ENCODE data around the gene LYST. TPM values are rescaled to one million over a fixed set of nuclear protein-coding genes. Genes with fewer than 3 reads are reported as not detected.
A peak's percentile ranks its signal among the peaks of the same experiment; 100 is the strongest.

LYST gene
- total RNA-seq, 1 donor = 88.9 TPM

DNA sequence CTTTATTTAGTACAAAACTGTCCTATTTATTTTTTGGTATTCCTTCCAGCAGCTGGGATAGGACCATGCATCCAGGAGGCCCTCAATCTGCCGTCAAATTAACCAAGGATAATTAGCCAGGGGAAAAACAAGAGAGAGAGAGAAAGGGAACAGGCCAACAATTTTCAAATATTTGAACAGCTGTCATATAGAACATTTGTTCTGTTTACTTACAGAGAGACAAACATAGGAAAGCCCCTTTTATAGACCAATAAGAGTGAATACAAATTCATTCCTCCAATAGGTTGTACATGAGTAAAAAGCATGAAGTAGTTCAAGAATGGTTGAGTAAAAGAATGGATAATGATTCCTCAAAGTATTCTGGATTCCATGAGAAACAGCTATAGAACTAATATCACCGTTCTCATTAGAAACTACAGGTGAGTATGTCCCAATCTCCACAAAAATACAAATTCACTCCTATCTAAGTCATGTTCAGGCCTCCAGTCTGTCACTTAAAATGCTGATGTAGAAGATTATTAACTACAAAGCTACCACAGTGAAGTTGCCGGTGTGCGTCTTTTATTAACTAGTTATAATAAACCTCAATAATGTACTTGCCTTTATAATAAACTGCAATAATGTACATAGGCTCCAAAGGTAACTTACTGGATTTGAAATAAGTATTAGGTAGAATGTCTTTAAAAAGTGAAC, 152.4 kb downstream of the LYST start:
- DNase-seq (ENCODE audit: low read depth) = no peak
- TF ChIP-seq, protein P1, sequence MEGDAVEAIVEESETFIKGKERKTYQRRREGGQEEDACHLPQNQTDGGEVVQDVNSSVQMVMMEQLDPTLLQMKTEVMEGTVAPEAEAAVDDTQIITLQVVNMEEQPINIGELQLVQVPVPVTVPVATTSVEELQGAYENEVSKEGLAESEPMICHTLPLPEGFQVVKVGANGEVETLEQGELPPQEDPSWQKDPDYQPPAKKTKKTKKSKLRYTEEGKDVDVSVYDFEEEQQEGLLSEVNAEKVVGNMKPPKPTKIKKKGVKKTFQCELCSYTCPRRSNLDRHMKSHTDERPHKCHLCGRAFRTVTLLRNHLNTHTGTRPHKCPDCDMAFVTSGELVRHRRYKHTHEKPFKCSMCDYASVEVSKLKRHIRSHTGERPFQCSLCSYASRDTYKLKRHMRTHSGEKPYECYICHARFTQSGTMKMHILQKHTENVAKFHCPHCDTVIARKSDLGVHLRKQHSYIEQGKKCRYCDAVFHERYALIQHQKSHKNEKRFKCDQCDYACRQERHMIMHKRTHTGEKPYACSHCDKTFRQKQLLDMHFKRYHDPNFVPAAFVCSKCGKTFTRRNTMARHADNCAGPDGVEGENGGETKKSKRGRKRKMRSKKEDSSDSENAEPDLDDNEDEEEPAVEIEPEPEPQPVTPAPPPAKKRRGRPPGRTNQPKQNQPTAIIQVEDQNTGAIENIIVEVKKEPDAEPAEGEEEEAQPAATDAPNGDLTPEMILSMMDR (IDR thresholded peaks at IDR 0.05; ENCODE audit: insufficient read depth, low read depth, low read length) = no peak
- H3K4me3 ChIP-seq (ENCODE audit: low read depth, low read length) = no peak overlapping the region

DNA sequence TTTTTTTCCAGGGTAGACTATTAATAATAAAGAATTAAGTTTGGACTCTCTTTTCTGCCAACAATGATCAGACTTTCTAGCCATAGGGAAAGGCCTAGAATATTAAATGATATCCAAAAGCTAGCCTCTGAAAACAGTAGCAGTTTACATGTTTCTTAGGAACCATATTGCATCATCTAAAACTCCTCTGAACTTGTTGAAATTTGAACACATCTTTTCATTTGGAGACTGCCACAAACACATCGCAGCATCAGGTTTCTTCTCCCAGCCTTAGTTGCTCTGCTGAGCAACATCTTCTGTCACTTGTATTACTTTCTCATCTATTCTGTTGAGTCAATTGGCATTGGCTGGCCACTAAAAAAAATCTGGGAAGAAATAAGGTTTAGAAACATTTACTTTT, 153.9 kb downstream of the LYST start:
- TF ChIP-seq, protein P1 (IDR thresholded peaks at IDR 0.05; ENCODE audit: insufficient read depth, low read depth, low read length) = no peak
- no peak overlapping the region for H3K4me3 ChIP-seq (ENCODE audit: low read depth, low read length)
- DNase-seq (ENCODE audit: low read depth) = peak; percentile 42

DNA sequence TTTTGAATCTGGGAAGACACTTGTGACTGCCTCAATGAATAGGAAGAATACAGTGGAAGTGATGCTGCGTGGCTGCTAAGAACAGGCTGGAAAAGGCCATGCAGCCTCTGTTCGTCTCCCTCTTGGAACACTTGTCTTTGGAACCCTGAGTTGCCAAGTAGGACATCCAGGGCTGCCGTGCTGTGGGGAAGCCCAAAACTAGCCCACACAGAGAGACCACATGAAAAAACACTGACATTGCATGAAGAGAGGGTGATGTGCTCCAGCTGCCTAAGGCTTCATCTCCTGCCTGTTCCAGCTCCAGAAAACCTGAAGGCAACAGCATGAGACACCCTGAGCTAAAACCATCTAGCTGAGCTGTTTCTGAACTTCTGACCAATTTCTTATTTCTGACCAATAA, 156.0 kb downstream of the LYST start:
- TF ChIP-seq, protein P1 (IDR thresholded peaks at IDR 0.05; ENCODE audit: insufficient read depth, low read depth, low read length) = no peak
- DNase-seq (ENCODE audit: low read depth) = no peak

DNA sequence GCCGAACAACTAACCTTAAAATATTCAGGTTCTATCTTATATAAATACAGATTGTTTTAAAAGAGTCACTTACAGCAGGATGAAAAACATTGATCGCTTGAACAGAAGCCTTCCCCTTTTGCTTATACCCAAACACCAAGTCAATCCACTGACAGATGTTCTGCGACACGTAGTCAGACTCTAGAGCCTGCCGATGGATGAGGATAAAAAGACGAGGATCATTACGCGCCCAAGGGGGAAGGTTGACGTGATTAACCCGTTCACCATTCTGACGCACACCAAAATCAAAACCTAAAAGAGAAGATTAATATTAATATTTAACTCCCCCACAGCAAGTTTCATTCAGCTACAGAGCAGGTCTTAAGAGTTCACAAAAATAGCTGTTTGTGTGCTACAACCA, 157.7 kb downstream of the LYST start:
- no peak overlapping the region for H3K4me3 ChIP-seq (ENCODE audit: low read depth, low read length)
- TF ChIP-seq, protein P1 (IDR thresholded peaks at IDR 0.05; ENCODE audit: insufficient read depth, low read depth, low read length) = no peak
- no peak for DNase-seq (ENCODE audit: low read depth)

More for the DNA sequence above, 156.0 kb downstream of the LYST start:
- H3K4me3 ChIP-seq (ENCODE audit: low read depth, low read length) = no peak overlapping the region

DNA sequence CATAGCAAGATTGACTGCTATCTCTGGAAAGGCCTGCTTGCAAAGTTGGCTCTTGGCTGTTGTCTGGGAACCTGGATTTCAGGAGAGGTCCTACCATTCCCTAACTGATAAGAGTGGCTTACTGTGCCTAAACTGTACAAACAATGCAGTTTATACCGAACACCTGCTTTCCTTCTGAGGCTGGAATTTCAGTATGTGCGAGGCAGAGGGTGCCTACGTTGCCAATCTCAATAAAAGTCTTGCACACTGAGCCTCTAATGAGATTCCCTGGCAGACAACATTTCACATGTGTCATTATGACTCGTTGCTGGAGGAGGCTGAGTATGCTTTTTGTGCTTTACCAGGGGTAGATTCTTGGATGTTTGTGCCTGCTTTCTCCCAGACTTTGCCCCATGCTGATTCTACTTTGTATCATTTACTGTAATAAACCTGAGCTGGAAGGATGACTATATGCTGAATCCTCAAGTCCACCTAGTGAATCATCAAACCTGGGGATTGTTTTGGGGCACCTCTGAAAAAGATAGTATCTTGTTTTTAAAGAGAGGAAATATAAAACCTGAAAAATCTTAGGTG, 158.2 kb downstream of the LYST start:
- no peak for DNase-seq (ENCODE audit: low read depth)
- H3K4me3 ChIP-seq (ENCODE audit: low read depth, low read length) = no peak overlapping the region
- TF ChIP-seq, protein P1 (IDR thresholded peaks at IDR 0.05; ENCODE audit: insufficient read depth, low read depth, low read length) = no peak

DNA sequence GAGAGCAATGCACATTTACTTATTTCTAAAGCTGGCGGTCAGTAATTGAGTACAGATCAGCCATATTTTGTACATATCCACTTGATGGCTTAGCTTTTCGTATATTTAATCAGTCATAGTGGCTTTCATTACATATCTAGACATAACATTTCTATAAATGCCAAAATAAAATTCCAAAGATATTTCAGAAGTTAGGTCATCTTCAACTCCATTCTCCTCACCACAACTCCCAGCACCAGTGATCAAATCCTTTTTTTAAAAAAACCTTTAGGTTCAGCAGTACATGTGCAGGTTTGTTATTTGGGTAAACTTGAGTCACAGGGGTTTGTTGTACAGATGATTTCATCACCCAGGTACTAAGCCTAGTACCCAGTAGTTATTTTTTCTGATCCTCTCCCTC, 163.2 kb downstream of the LYST start:
- no peak overlapping the region for H3K4me3 ChIP-seq (ENCODE audit: low read depth, low read length)
- TF ChIP-seq, protein P1 (IDR thresholded peaks at IDR 0.05; ENCODE audit: insufficient read depth, low read depth, low read length) = no peak
- DNase-seq (ENCODE audit: low read depth) = peak; percentile 21

Measured in fibroblast of villous mesenchyme (primary cell).